Sigmoid colon (tissue), 4 donors: ENCODE data around the gene STK11.

ENCODE experiments used
- CTCF ChIP-seq, 4 experiments: fragments of 450-650 bp in 3 of 4; fragments of 200-600 bp in 1 of 4; IDR thresholded peaks; one replicate each; pipeline ENCODE4 v1.5.1; 2016 to 2019; ENCODE audit warnings: antibody characterized with exemption in 4 of 4, mild to moderate bottlenecking in 3 of 4, moderate library complexity in 2 of 4
- EP300 ChIP-seq, 4 donors: sonication (generic); formaldehyde crosslinking; IDR thresholded peaks; one replicate each; pipeline ENCODE4 v1.6.1; 2017; ENCODE audit warnings: antibody characterized with exemption in 4 of 4

GRCh38 chr19:1218751-1219567 is 13.4 kb downstream of the STK11 start:
- TF ChIP-seq CTCF (IDR thresholded peaks at IDR 0.05) (no peak), EP300 (IDR thresholded peaks at IDR 0.05) (no peak)
